OCI-LY1 (cell line): ENCODE measurements around the gene TMEM178B.
"Not testable (repeated sequence)": the region's sequence is repeated elsewhere in the genome, so short reads cannot be mapped to it uniquely, and the experiment has no call there.

Experiments
- H2AFZ ChIP-seq: fragments of 200-600 bp; sonication (generic), shearing (Covaris generic); 2 replicates; pipeline ENCODE4 v1.6.0; 2014; ENCODE audit warnings: antibody characterized with exemption, mild to moderate bottlenecking, low read length
- H3F3A ChIP-seq: fragments of 200-600 bp; sonication (generic), shearing (Covaris generic); 2 replicates; pipeline ENCODE4 v1.6.0; 2014; ENCODE audit warnings: mild to moderate bottlenecking, antibody characterized with exemption, low read length, moderate library complexity; ENCODE audit not compliant: insufficient read depth
- H3K27ac ChIP-seq: fragments of 200-600 bp; sonication (generic); 2 replicates; pipeline ENCODE4 v1.5.1; 2014; ENCODE audit warnings: low read length, mixed run types, mild to moderate bottlenecking, low read depth; ENCODE audit not compliant: poor library complexity, severe bottlenecking
- H3K27me3 ChIP-seq: fragments of 200-600 bp; sonication (generic); 2 replicates; pipeline ENCODE4 v1.6.0; 2014; ENCODE audit warnings: antibody characterized with exemption, mild to moderate bottlenecking, low read length, moderate library complexity; ENCODE audit not compliant: insufficient read depth
- H3K36me3 ChIP-seq: fragments of 200-600 bp; sonication (generic); 2 replicates; pipeline ENCODE4 v1.6.1; 2014; ENCODE audit warnings: mild to moderate bottlenecking, antibody characterized with exemption, low read length, moderate library complexity, mixed read lengths; ENCODE audit not compliant: insufficient read depth
- H3K4me1 ChIP-seq: fragments of 200-600 bp; sonication (generic); 2 replicates; pipeline ENCODE4 v1.5.1; 2014; ENCODE audit warnings: mild to moderate bottlenecking, low read length, moderate library complexity; ENCODE audit not compliant: insufficient read depth, severe bottlenecking
- H3K4me2 ChIP-seq: fragments of 200-600 bp; sonication (generic), shearing (Covaris generic); 2 replicates; pipeline ENCODE4 v1.6.1; 2014; ENCODE audit warnings: low read length
- H3K4me3 ChIP-seq: fragments of 200-600 bp; sonication (generic); 2 replicates; pipeline ENCODE4 v1.5.1; 2014; ENCODE audit warnings: low read length, low read depth, mild to moderate bottlenecking, mixed read lengths; ENCODE audit not compliant: poor library complexity, severe bottlenecking
- H3K79me2 ChIP-seq: fragments of 200-600 bp; shearing (Covaris generic); 2 replicates; pipeline ENCODE4 v1.6.1; 2016; ENCODE audit warnings: mixed run types, low read length, mixed read lengths; ENCODE audit not compliant: insufficient read depth
- H3K9ac ChIP-seq: fragments of 200-600 bp; sonication (generic), shearing (Covaris generic); 2 replicates; pipeline ENCODE4 v1.6.1; 2014; ENCODE audit warnings: mild to moderate bottlenecking, low read length, mixed read lengths
- H3K9me2 ChIP-seq: fragments of 200-600 bp; sonication (generic), shearing (Covaris generic); 2 replicates; pipeline ENCODE4 v1.6.1; 2014; ENCODE audit warnings: low read depth, mild to moderate bottlenecking, low read length, mixed read lengths
- H3K9me3 ChIP-seq: fragments of 200-600 bp; shearing (Covaris generic); 2 replicates; pipeline ENCODE4 v1.6.1; 2014; ENCODE audit warnings: low read length, mixed read lengths
- H4K20me1 ChIP-seq: fragments of 200-600 bp; sonication (generic), shearing (Covaris generic); 2 replicates; pipeline ENCODE4 v1.6.0; 2016; ENCODE audit warnings: mild to moderate bottlenecking, low read length; ENCODE audit not compliant: insufficient read depth
- CTCF ChIP-seq: fragments of 200-600 bp; sonication (generic), shearing (Covaris generic); IDR thresholded peaks from 2 replicates; pipeline ENCODE4 v1.5.1; 2017; ENCODE audit warnings: mild to moderate bottlenecking, antibody characterized with exemption, low read length, moderate library complexity, mixed read lengths
- EZH2 ChIP-seq: fragments of 200-600 bp; sonication (generic), shearing (Covaris generic); IDR thresholded peaks from 2 replicates; pipeline ENCODE4 v1.8.0; 2017; ENCODE audit warnings: borderline replicate concordance, mixed run types, mild to moderate bottlenecking, antibody characterized with exemption, low read length, moderate library complexity, mixed read lengths

TMEM178B gene

DNA sequence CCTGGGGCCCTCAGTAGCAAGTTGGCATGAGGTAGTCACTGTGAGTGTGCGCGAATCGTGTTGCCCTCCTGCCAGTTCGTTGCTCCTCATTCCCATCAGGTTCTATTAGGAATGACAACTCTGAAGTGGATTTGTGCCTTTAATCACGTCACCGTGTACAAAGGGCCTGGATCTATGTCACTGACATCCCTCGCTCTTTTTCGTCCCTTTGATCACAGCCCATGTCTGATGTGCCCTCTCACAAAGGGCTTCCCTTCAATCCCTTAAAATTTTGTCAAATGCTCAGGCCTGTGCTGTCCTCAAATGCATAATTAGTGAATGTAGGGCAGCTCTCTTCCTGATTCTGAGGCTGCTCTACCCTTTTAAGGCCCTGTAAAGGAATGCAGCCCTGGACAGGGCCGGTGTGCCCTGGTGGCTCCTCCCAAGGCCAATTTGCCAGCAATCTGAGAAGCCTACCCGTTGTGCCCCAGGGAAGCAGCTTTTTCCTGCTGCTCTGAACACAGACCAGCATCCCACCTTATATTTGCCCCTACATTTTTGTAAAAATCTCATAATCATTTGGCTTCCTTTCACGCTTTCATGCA is 93.6 kb downstream of the TMEM178B start:
- Histone ChIP-seq H3K36me3 (no peaks in the 10 kb centered on the region), H3K9me3 (no peaks in the 10 kb centered on the region), H3K79me2 (no peaks in the 10 kb centered on the region), H3K9ac (no peak overlapping the region), H3K4me3 (no peak overlapping the region), H3K9me2 (no peaks in the 10 kb centered on the region), H3F3A (no peaks in the 10 kb centered on the region), H3K4me1 (no peaks in the 10 kb centered on the region), H2AFZ (no peak overlapping the region), H3K27me3 (no peaks in the 10 kb centered on the region), H3K4me2 (no peak overlapping the region), H4K20me1 (no peaks in the 10 kb centered on the region), H3K27ac (no peak overlapping the region)
- no peak for TF ChIP-seq CTCF
- TF ChIP-seq EZH2: no peak

GRCh38 chr7:141169157-141169556 is 95.3 kb downstream of the TMEM178B start:
- not testable (repeated sequence) for H3K36me3 ChIP-seq, H4K20me1 ChIP-seq, H3K9me2 ChIP-seq, H3K4me1 ChIP-seq, H3K27me3 ChIP-seq, H3K9me3 ChIP-seq, H2AFZ ChIP-seq, H3K4me3 ChIP-seq, H3F3A ChIP-seq, H3K79me2 ChIP-seq, H3K4me2 ChIP-seq, H3K9ac ChIP-seq, H3K27ac ChIP-seq

DNA sequence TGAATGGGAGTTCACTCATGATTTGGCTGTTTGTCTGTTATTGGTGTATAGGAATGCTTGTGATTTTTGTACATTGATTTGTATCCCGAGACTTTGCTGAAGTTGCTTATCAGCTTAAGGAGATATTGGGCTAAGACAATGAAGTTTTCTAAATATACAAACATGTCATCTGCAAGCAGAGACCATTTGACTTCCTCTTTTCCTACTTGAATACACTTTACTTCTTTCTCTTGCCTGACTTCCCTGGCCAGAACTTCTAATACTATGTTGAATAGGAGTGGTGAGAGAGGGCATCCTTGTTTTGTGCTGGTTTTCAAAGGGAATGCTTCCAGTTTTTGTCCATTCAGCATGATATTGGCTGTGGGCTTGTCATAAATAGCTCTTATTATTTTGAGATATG is 101.9 kb downstream of the TMEM178B start:
- not testable (repeated sequence) for H4K20me1 ChIP-seq, H3K4me1 ChIP-seq, H3K9me3 ChIP-seq

DNA sequence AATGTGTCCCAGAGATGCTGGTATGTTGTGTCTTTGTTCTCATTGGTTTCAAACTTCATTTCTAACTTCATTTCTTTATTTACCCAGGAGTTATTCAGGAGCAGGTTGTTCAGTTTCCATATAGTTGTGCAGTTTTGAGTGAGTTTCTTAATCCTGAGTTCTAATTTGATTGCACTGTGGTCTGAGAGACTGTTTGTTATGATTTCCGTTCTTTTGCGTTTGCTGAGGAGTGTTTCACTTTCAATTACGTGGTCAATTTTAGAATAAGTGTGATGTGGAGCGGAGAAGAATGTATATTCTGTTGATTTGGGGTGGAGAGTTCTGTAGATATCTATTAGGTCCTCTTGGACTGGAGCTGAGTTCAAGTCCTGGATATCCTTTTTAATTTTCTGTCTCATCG is 103.3 kb downstream of the TMEM178B start:
- H3K79me2 ChIP-seq, H3K4me3 ChIP-seq, H3K36me3 ChIP-seq, H3K9ac ChIP-seq, H3K27me3 ChIP-seq, H3K27ac ChIP-seq, H3K4me1 ChIP-seq, H4K20me1 ChIP-seq, H3K9me2 ChIP-seq, H3K4me2 ChIP-seq, H3F3A ChIP-seq, H2AFZ ChIP-seq, H3K9me3 ChIP-seq: not testable (repeated sequence)

More for the DNA sequence above, 101.9 kb downstream of the TMEM178B start:
- not testable (repeated sequence) for H3K36me3 ChIP-seq, H3K79me2 ChIP-seq, H3K4me3 ChIP-seq, H3F3A ChIP-seq, H3K27ac ChIP-seq, H3K27me3 ChIP-seq, H3K9me2 ChIP-seq, H3K4me2 ChIP-seq, H2AFZ ChIP-seq, H3K9ac ChIP-seq
